IMR-90 (cell line): ENCODE results near the gene VAC14. TPM values are rescaled to one million over a fixed set of nuclear protein-coding genes. Genes with fewer than 3 reads are reported as not detected.

Experiments
- ATAC-seq: fragments of 200-7000 bp; cut with Tn5 transposase; 2 replicates; pipeline ENCODE4 v1.9.1; 2020; ENCODE audit warnings: low read depth, mild to moderate bottlenecking, moderate library complexity
- BruUV-seq: library from RNA; stranded (reverse); fragments of 400-500 nt; replicated peaks from 2 replicates; lab custom pipeline; 2021; lab: Mats Ljungman, UMichigan
- CTCF ChIA-PET: fragments of 300-600 bp; formaldehyde crosslinking; extraction: SDS; loops from one replicate; lab custom pipeline; 2021; ENCODE audit warnings: antibody characterized with exemption; lab: Yijun Ruan, JAX
- POLR2A ChIA-PET: fragments of 300-600 bp; sonication (Branson Sonifier 250); formaldehyde crosslinking; loops from one replicate; lab custom pipeline; 2022; ENCODE audit warnings: antibody characterized with exemption; ENCODE audit not compliant: unreplicated experiment; lab: Charles Lee
- DNase-seq: peaks from one replicate; pipeline ENCODE4 v3.0.0; 2013
- H2AFZ ChIP-seq: replicated peaks from 2 replicates; pipeline ENCODE3; 2013; ENCODE audit warnings: low read length, mild to moderate bottlenecking; ENCODE audit not compliant: poor library complexity
- H2AK5ac ChIP-seq: 2 replicates; pipeline ENCODE4 v1.6.1; 2013; ENCODE audit warnings: low read depth, low read length, inconsistent platforms
- H2AK9ac ChIP-seq: replicated peaks from 2 replicates; pipeline ENCODE3; 2013; ENCODE audit warnings: mild to moderate bottlenecking, low read depth, low read length, moderate library complexity; ENCODE audit not compliant: poor library complexity
- H2BK120ac ChIP-seq: 2 replicates; pipeline ENCODE4 v1.6.1; 2013; ENCODE audit warnings: low read depth, low read length, inconsistent platforms
- H2BK15ac ChIP-seq: 3 replicates; pipeline ENCODE4 v1.6.1; 2013; ENCODE audit warnings: low read depth, low read length, inconsistent platforms
- H2BK20ac ChIP-seq: 2 replicates; pipeline ENCODE4 v1.6.1; 2013; ENCODE audit warnings: low read depth, mild to moderate bottlenecking, inconsistent platforms, low read length, moderate library complexity
- H2BK5ac ChIP-seq: 2 replicates; pipeline ENCODE4 v1.6.1; 2013; ENCODE audit warnings: mild to moderate bottlenecking, low read depth, low read length, inconsistent platforms; ENCODE audit not compliant: poor library complexity, severe bottlenecking
- H3K14ac ChIP-seq: replicated peaks from 2 replicates; pipeline ENCODE4 v1.6.1; 2013; ENCODE audit warnings: low read depth, low read length, inconsistent platforms
- H3K18ac ChIP-seq: 2 replicates; pipeline ENCODE4 v1.6.1; 2013; ENCODE audit warnings: low read depth, low read length, control low read depth
- H3K23ac ChIP-seq: 2 replicates; pipeline ENCODE4 v1.6.1; 2013; ENCODE audit warnings: low read depth, low read length, inconsistent platforms
- H3K27ac ChIP-seq: 2 replicates; pipeline ENCODE4 v1.5.1; 2013; ENCODE audit warnings: mild to moderate bottlenecking, control low read depth, low read length; ENCODE audit not compliant: insufficient read depth
- H3K27me3 ChIP-seq: 2 replicates; pipeline ENCODE4 v1.6.1; 2013; ENCODE audit warnings: low read length; ENCODE audit not compliant: control insufficient read depth, insufficient read depth
- H3K36me3 ChIP-seq: 2 replicates; pipeline ENCODE4 v1.6.1; 2013; ENCODE audit warnings: low read length, mixed read lengths; ENCODE audit not compliant: control insufficient read depth, insufficient read depth
- H3K4ac ChIP-seq: 2 replicates; pipeline ENCODE4 v1.6.1; 2013; ENCODE audit warnings: low read depth, low read length, inconsistent platforms
- H3K4me1 ChIP-seq: 2 replicates; pipeline ENCODE4 v1.6.1; 2013; ENCODE audit warnings: low read length, mixed read lengths; ENCODE audit not compliant: control insufficient read depth, insufficient read depth
- H3K4me2 ChIP-seq: 2 replicates; pipeline ENCODE4 v1.6.1; 2013; ENCODE audit warnings: low read depth, mild to moderate bottlenecking, control low read depth, low read length, moderate library complexity
- H3K4me3 ChIP-seq: 2 replicates; pipeline ENCODE4 v1.5.1; 2013; ENCODE audit warnings: low read depth, mild to moderate bottlenecking, control low read depth, low read length, moderate library complexity; ENCODE audit not compliant: insufficient read depth
- H3K56ac ChIP-seq: 2 replicates; pipeline ENCODE4 v1.6.1; 2013; ENCODE audit warnings: low read length, inconsistent platforms; ENCODE audit not compliant: insufficient read depth; ENCODE audit errors: extremely low read depth
- H3K79me1 ChIP-seq, 2 experiments: 2 replicates each; pipeline ENCODE4 v1.6.1; 2013; ENCODE audit warnings: low read length in 2 of 2, inconsistent platforms in 1 of 2, low read depth in 1 of 2
- H3K9ac ChIP-seq: 2 replicates; pipeline ENCODE4 v1.6.1; 2013; ENCODE audit warnings: low read depth, low read length, control low read depth
- H3K9me1 ChIP-seq: 2 replicates; pipeline ENCODE4 v1.6.1; 2013; ENCODE audit warnings: low read length, inconsistent platforms; ENCODE audit not compliant: insufficient read depth
- H3K9me3 ChIP-seq: 2 replicates; pipeline ENCODE4 v1.6.1; 2013; ENCODE audit warnings: low read length; ENCODE audit not compliant: control insufficient read depth, insufficient read depth
- H4K20me1 ChIP-seq: 2 replicates; pipeline ENCODE4 v1.6.1; 2013; ENCODE audit warnings: low read length, inconsistent platforms; ENCODE audit not compliant: insufficient read depth
- H4K5ac ChIP-seq: 2 replicates; pipeline ENCODE4 v1.6.1; 2013; ENCODE audit warnings: mild to moderate bottlenecking, low read depth, low read length, control low read depth
- H4K8ac ChIP-seq, 2 experiments: 2 replicates each; pipeline ENCODE4 v1.6.1; 2013; ENCODE audit warnings: low read depth in 2 of 2, low read length in 2 of 2, control low read depth in 1 of 2, inconsistent platforms in 1 of 2
- H4K91ac ChIP-seq: 2 replicates; pipeline ENCODE4 v1.6.1; 2013; ENCODE audit warnings: low read depth, low read length, inconsistent platforms; ENCODE audit not compliant: insufficient read depth
- BHLHE40 ChIP-seq: fragments of 150-350 bp; IDR thresholded peaks from 2 replicates; pipeline ENCODE4 v1.6.1; 2016; ENCODE audit warnings: mild to moderate bottlenecking, low read depth, low read length
- CEBPB ChIP-seq: IDR thresholded peaks from 2 replicates; pipeline ENCODE4 v1.6.1; 2012; ENCODE audit warnings: low read depth, low read length, improper control_type of control experiment
- CHD1 ChIP-seq: IDR thresholded peaks from 2 replicates; pipeline ENCODE4 v1.6.1; 2012; ENCODE audit warnings: low read depth, low read length, improper control_type of control experiment
- CTCF ChIP-seq: conservative IDR thresholded peaks from 2 replicates; pipeline ENCODE4 v1.5.1; 2012; ENCODE audit warnings: mild to moderate bottlenecking, low read depth, low read length, improper control_type of control experiment
- FOS ChIP-seq: fragments of 150-350 bp; IDR thresholded peaks from 2 replicates; pipeline ENCODE4 v1.6.1; 2016; ENCODE audit warnings: low read depth, low read length
- MAFK ChIP-seq: IDR thresholded peaks from 2 replicates; pipeline ENCODE4 v1.6.1; 2012; ENCODE audit warnings: low read depth, low read length, improper control_type of control experiment
- MXI1 ChIP-seq: IDR thresholded peaks from 2 replicates; pipeline ENCODE4 v1.6.1; 2012; ENCODE audit warnings: low read depth, mild to moderate bottlenecking, low read length, moderate library complexity, borderline replicate concordance
- NFE2L2 ChIP-seq: fragments of 150-350 bp; IDR thresholded peaks from 2 replicates; pipeline ENCODE4 v1.6.1; 2016; ENCODE audit warnings: low read depth, mild to moderate bottlenecking, low read length
- POLR2A ChIP-seq: IDR thresholded peaks from 2 replicates; pipeline ENCODE4 v1.6.1; 2012; ENCODE audit warnings: mild to moderate bottlenecking, low read depth, low read length
- RAD21 ChIP-seq: IDR thresholded peaks from 2 replicates; pipeline ENCODE4 v1.6.1; 2012; ENCODE audit warnings: low read length, improper control_type of control experiment
- RCOR1 ChIP-seq: IDR thresholded peaks from 2 replicates; pipeline ENCODE4 v1.6.1; 2012; ENCODE audit warnings: mild to moderate bottlenecking, low read length, improper control_type of control experiment; ENCODE audit not compliant: insufficient replicate concordance
- RFX5 ChIP-seq: IDR thresholded peaks from 2 replicates; pipeline ENCODE4 v1.8.0; 2012; ENCODE audit warnings: low read depth, mild to moderate bottlenecking, low read length, moderate library complexity
- SMC3 ChIP-seq: fragments of 150-350 bp; IDR thresholded peaks from 2 replicates; pipeline ENCODE4 v1.6.1; 2016; ENCODE audit warnings: low read depth, mild to moderate bottlenecking, antibody characterized with exemption, low read length, moderate library complexity
- WGBS, 2 experiments: methylation state at CpG; one replicate each; pipeline versions ENCODE4 v1.1.5 to v1.1.7; 2013; ENCODE audit warnings: missing lambda C conversion rate in 2 of 2; ENCODE audit not compliant: insufficient read length in 1 of 2; ENCODE audit errors: extremely low coverage in 2 of 2; 5-methylcytosine and 5-hydroxymethylcytosine counted together
- dilution Hi-C: fragments of 300-500 bp; cut with HindIII; formaldehyde crosslinking; loops from one replicate; pipeline ENCODE4 v1.14.3; 2018; ENCODE audit warnings: low sequenced_read_pairs; ENCODE audit not compliant: unreplicated experiment
- in situ Hi-C: fragments of 300-500 bp; cut with MboI; formaldehyde crosslinking; loops from 3 replicates; pipeline ENCODE4 v1.14.3; 2019; ENCODE audit warnings: low sequenced_read_pairs, inconsistent platforms, mixed read lengths
- intact Hi-C: fragments of 100-400 bp; cut with micrococcal nuclease; formaldehyde crosslinking; loops from 2 replicates; pipeline ENCODE4 v1.10.0; 2022
- polyA plus RNA-seq, 3 experiments: library from polyadenylated mRNA; depleted of rRNA; stranded (reverse); fragments of >200 nt; gene quantifications; 2 replicates each; pipeline ENCODE4 v1.2.3, GENCODE V29; 2012; ENCODE audit warnings: low replicate concordance in 1 of 3
- total RNA-seq: library from RNA; depleted of rRNA; stranded (reverse); fragments of >200 nt; gene quantifications from 2 replicates; pipeline ENCODE4 v1.2.3, GENCODE V29; 2012
- TF ChIP-seq, protein P1 (sequence below): fragments of 150-350 bp; IDR thresholded peaks from 2 replicates; pipeline ENCODE4 v1.6.1; 2017; ENCODE audit warnings: mild to moderate bottlenecking, antibody characterized with exemption, low read length, low read depth

VAC14 gene
- total and polyA plus RNA-seq, 2 of the 4 experiments (the other 2 are of a cell fraction) = 21.1 to 40.2 TPM

GRCh38 chr16:70678121-70678897, 122.6 kb downstream of the VAC14 start (continued):
- no peak for TF ChIP-seq MXI1

- no peak overlapping the region for H3K4me3 ChIP-seq
- H2AK5ac ChIP-seq = no peak overlapping the region
- H4K8ac ChIP-seq = no peak overlapping the region
- no peak overlapping the region for H3K23ac ChIP-seq
- no peaks in the 10 kb centered on the region for H3K27me3 ChIP-seq
- no peak overlapping the region for H3K4me2 ChIP-seq
- no peak overlapping the region for H2BK5ac ChIP-seq
- H3K79me1 ChIP-seq = peaks cover 25 to 74% of the 10 kb centered on the region in 2 experiments
- no peak for ATAC-seq
- H2BK20ac ChIP-seq = no peak overlapping the region
- H3K36me3 ChIP-seq = peaks cover 71% of the 10 kb centered on the region
- no peak overlapping the region for H3K14ac ChIP-seq
- no peaks in the 10 kb centered on the region for H3K9me1 ChIP-seq
- ChIA-PET POLR2A (no interaction called here), CTCF (no interaction called here)
- no peak overlapping the region for H2BK120ac ChIP-seq
- no peak overlapping the region for H3K4ac ChIP-seq
- dilution Hi-C loops (loop anchor here (10.0 kb wide), 1 partner anchor 87 kb away; no protein-coding TSS in a partner anchor), intact Hi-C loops (no loop called here), in situ Hi-C loops (loop anchor here (25.0 kb wide), 1 partner anchor 685 kb away; the partner anchor contains the start of gene CALB2)
- BruUV-seq = no TSS peak
- DNase-seq = no peak
- no peak overlapping the region for H3K27ac ChIP-seq
- H2BK15ac ChIP-seq = no peak overlapping the region
- H3K18ac ChIP-seq = no peak overlapping the region
- peak overlapping the region; percentile 28 for H2AK9ac ChIP-seq
- H4K20me1 ChIP-seq = peaks cover 62% of the 10 kb centered on the region
- no peaks in the 10 kb centered on the region for H3K9me3 ChIP-seq
- no peak overlapping the region for H3K9ac ChIP-seq
- H3K56ac ChIP-seq = no peak overlapping the region
- H4K91ac ChIP-seq = no peak overlapping the region
- peaks cover 20% of the 10 kb centered on the region for H3K4me1 ChIP-seq
- no peak overlapping the region for H4K5ac ChIP-seq
- 91% methylated on average over 4 of the region's 15 CpGs; no CpG with 5 or more reads in 1 of the 2 experiments for WGBS, 2 experiments
- H2AFZ ChIP-seq = no peak overlapping the region
- no peak for TF ChIP-seq CHD1
- no peak for TF ChIP-seq SMC3
- TF ChIP-seq, protein P1, sequence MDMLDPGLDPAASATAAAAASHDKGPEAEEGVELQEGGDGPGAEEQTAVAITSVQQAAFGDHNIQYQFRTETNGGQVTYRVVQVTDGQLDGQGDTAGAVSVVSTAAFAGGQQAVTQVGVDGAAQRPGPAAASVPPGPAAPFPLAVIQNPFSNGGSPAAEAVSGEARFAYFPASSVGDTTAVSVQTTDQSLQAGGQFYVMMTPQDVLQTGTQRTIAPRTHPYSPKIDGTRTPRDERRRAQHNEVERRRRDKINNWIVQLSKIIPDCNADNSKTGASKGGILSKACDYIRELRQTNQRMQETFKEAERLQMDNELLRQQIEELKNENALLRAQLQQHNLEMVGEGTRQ = no peak
- no peak for TF ChIP-seq NFE2L2
- no peak for TF ChIP-seq RAD21
- TF ChIP-seq CEBPB = no peak
- TF ChIP-seq BHLHE40 = no peak
- no peak for TF ChIP-seq RFX5
- TF ChIP-seq MAFK = no peak
- no peak for TF ChIP-seq FOS
- no peak for TF ChIP-seq RCOR1
- no peak for TF ChIP-seq POLR2A
- TF ChIP-seq CTCF = no peak
Measured at GRCh38 chr16:70677499-70678120, 123.3 kb downstream of the VAC14 start.
